GOT3 (cell line): ENCODE measurements around the gene DNAJC24.
A peak's percentile ranks its signal among the peaks of the same experiment; 100 is the strongest.
"Not testable (repeated sequence)": the region's sequence is repeated elsewhere in the genome, so short reads cannot be mapped to it uniquely, and the experiment has no call there.

ENCODE experiments used
- DNase-seq: peaks from one replicate; lab custom pipeline; 2025; ENCODE audit warnings: mixed read lengths; lab: John Stamatoyannopoulos, UW

Gene DNAJC24, protein sequence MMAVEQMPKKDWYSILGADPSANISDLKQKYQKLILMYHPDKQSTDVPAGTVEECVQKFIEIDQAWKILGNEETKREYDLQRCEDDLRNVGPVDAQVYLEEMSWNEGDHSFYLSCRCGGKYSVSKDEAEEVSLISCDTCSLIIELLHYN

DNA sequence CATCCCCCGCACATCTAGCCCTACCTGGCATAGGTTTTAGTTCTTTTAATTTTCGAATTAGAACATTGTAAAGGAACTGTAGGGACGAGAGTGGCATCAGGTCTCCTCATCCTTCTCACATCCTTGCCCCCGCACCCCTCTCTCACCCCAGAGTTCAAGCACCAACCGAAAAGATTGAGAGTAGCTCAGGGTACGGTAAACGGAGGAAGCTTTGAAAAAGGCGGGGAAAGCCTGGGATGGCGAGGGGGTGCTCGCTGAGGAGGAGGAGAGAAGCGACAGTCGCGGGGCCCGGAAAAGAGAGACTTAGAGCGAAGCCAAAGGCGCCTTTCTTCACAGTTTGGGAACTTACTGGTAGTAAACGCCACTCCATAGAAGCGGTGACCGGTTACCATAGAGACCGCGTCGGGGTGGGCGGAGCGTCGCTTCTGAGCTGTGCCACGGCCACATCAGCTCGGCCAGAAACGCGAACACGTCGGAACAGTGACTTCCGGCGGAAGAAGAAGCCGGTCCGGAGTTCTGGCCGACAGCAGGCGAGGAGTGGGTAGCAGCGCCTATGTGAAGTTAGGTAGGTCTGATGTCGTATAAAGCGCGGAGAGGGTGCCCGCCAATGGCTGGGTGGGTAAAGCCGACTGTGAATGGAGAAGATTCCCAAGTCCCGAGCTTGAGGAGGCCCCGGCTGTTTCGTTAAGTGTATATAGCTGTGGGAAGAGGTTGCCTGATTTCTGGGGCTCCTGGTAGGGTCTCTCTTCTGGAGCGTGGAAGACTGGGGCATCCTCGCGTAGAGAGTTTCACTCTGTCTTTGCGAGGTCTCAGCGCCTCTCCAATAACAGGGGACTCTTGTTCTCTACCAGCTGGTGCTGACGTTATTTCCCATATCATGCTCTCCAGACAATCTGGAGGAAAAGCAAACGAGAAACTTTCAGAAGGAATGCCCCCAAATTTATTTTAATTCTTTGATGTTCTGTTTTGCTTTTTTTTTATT lies at the start of gene DNAJC24, which contains the start of gene DCDC1:
DNAJC24 (plus strand) TSS at position 513 of the 982 bp plus-strand sequence. CDS start 889 bp downstream, outside the sequence.
DCDC1 (minus strand) TSS at position 392 of the 982 bp plus-strand sequence. CDS start 41,459 bp downstream, outside the sequence.
- peak; percentile 70 for DNase-seq

DNA sequence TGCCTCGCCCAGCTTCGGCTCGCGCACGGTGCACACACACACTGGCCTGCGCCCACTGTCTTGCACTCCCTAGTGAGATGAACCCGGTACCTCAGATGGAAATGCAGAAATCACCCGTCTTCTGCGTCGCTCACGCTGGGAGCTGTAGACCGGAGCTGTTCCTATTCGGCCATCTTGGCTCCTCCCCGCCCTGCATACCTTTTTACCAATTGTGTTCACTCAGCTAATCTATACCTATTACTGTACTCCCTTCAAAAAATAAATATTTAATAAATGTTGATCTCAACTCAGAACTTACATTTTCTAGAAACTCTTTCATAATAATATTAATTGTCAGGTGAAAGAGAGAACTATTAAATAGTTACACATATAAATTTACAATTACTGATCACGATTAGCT lies 48.2 kb upstream of the DNAJC24 start:
- not testable (repeated sequence) for DNase-seq

DNA sequence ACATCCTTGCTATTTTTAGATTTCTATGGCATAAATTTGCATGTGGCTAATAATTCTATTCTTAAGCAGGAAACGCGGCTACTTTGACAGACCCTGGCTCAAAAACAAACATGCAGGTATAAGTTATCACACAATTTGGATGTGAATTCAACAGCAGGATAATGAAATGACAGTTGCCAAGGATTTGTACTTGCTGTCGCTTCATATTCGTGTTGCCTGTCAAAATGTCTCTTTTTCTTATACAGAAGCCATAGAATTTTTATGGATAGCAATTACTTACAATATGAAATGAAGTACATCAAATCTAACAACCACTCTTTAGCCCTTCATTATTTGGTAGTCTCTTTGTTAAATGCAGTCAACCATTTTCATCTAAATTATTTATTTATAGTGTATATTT lies 46.5 kb upstream of the DNAJC24 start:
- no peak for DNase-seq

DNA sequence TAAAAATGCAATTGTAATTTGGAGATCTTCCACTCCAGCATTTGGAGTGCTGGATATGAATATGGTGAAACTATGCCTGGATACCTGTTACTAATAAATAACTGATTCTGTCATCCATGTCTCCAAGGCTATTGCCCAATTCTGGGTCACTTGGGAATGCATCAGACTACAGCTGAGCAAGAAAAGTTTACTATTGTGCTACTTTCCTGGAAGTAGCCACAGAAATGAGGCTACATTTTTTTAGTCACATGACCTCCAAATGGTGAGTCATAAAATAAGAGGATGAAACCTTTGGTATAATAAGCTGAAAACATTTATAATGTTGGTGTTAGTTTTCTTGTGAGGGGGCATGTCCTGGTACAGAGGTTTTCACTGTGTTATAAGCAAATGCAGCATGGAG lies 44.5 kb upstream of the DNAJC24 start:
- DNase-seq, result no peak

DNA sequence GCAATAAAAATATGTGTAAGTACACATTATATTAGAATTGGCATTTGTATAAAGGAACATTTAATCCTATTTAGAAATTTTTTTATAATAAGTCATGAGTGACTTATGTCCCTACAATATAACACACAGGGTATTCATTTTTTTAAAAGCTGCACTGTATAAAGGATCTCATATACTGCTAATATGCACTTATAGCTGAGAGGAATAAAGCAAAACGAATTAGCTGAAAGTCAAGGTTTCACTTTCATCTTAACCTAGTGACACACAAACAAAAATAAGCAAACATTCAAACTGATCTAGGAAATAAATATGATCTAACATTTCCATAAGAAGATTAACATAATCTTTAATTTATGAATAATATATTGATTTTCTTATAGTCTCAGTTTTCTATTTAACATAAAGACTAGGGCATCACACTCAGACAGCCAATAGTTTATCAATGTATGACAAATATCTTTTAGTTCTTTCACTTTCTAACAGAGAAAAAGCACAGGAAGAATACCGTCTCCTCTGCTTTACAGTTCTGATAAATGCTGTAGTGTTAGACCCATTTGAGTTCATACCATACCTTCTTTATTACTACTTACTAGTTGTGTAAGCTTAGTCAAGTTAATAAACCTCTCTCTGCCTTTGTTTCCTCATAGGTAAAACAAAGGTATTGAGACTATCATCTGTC lies 43.1 kb upstream of the DNAJC24 start:
- DNase-seq, result no peak

DNA sequence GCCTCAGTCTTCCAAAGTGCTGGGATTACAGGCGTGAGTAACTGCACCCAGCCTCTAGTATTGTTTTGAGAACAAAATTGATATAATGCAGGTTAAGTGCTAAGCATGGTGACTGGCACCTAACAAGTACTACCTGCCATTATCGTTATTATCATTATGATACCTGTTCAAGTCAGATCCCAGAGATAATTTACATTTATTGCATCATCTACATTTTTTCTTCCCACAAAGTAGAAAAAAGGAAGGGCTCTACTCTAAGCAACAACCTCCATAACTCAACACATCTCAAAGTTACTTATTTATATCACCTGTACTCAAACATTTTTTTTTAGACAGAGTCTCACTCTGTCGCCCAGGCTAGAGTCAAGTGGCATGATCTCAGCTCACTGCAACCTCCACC lies 42.2 kb upstream of the DNAJC24 start:
- no peak for DNase-seq

DNA sequence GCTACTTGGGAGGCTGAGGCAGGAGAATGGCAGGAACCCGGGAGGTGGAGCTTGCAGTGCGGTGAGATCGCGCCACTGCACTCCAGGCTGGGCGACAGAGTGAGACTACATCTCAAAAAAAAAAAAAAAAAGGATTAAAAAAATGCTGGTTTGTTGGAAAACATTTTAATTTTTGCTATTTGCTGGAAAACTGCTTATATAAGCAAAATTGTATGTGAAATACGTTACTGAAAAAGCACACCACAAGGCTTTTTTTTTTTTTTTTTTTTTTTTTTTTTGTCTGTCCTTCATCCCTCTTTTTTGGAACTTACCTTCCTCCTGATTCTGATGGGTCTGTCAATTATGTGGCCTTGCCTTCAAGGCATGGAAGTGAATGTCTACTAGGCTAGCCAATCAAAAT lies 41.0 kb upstream of the DNAJC24 start:
- DNase-seq, result no peak

DNA sequence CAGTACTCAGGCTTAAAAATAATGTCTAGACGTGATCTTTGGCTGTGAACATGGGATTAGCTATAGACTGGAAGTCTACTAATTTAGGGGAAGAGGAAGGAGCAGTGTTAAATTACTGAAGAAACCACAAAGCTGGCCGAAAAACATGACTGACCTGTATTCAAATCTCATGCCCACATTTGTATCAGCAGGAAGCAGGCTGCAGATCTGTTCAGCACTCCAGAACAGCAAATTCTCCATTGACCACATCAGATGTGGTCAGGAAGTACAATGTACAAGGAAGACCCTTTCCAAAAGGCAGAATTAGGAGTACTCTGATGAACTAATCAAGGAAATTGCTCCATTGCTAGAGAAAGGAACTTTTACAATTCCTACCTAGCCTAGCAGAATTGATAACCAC lies 31.9 kb upstream of the DNAJC24 start:
- no peak for DNase-seq

DNA sequence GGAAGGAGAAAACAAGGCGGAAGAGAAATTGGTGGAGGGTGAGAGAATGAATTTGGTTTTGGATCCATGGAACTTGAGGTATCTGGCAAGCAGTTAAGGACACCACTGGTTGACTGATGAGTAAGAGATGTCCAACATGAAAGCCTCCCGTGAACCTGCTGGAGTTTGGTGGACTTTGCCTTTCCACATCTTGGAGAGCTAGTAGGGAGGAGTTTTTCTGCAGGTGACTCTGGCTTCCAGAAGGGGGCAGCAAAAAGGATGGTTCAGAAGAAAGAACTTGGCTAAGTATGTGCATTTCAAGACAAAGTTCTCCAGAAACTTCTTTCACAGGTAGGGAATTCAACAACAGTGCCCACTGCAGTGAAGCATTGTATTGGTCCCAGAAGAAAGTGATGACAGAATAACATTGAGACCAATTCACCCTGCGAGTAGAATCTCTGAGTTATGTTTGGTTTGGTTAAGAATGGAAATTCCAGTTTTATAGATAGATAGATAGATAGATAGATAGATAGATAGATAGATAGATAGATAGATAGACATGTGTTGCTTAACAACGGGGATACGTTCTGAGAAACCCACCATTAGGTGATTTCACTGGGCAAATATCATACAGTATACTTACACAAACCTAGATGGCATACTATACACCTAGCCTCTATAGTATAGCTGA lies 28.6 kb upstream of the DNAJC24 start:
- DNase-seq, result no peak

DNA sequence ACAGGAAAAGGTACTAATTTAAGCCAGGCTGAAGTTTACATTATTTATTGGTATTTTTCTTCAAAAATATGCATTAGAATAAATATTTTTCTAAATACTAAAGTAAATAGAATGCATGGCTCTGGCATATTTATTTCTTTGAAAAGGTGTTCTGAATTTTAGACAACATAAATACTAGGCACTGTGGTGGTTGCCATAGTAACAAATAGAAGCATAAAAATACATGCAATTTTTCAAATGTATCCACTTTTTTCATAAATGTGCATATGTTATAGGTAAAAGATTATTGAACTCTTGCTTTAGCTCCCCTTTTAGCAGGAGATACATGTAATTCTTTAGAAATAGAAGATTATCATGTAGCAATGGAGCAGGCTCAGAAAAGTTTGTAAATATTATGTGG lies 18.5 kb upstream of the DNAJC24 start:
- no peak for DNase-seq

DNA sequence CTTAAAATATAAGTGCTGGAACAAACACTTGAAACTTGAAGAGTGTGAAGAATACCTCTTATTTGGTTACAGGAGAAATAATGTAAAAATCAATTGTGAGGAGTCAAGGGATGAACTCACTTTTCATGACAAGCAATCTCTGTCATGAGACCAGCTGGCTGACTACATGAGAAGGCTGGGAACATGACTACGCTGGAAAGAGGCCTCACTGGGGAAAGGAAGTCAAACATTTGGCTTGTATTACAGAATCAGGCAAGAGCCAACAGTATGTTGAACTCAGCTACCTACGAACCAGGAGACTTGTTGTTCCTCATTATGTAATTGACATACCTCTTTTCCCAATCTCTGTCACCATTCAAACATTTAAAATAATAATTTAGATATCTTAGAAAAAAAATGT lies 14.5 kb upstream of the DNAJC24 start:
- no peak for DNase-seq

DNA sequence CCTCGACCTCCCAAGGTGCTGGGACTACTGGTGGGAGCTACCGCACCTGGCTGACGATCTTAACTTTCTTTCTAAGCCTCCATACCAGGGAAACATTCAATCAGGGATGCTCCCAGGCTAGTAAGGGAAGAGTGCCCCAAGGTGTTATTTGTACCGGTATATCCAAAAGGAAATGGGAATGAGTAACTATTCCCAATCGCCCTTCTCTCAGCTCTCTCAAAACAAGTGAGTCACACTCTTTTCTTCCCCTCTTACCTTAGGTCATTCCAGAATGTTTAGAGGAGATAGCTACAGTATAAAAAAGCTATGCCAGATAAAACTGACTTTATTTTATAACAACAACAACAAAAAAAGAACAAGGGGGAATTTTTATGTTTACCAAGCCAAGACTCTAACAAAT lies 13.8 kb upstream of the DNAJC24 start:
- no peak for DNase-seq

DNA sequence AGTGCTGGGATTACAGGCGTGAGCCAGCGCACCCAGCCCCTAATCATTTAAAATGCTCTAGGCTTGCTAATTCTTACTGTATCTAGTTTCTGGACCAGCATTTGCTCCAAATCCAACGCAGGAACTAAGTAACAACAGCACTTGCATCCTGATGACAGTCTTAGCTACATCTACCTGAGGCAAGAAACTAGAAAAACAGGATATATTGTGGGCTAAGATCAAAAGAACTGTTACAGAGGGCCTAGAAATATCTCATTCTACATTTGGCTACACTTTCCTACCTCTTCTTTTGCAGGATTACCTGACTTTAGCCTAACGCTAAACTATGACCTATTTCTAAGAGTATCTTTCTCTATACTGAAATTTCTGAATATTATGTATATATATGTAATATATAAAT lies 7.9 kb upstream of the DNAJC24 start:
- DNase-seq, result no peak

DNA sequence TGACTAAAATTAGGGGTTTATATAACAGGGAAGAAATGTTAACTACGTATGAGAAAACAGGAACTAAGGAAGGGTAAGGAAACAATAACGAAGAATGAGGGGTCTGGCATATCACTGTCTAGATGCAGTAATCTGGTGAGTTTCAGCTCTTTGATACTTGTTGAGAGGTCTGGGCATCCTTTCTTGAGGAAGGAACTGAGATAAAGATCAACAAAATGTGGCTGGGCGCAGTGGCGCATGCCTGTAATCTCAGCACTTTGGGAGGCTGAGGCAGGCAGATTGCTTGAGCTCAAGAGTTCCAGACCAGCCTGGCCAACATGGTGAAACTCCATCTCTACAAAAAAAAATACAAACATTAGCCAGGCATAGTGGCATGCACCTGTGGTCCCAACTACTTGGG lies 2.9 kb upstream of the DNAJC24 start:
- no peak for DNase-seq

DNA sequence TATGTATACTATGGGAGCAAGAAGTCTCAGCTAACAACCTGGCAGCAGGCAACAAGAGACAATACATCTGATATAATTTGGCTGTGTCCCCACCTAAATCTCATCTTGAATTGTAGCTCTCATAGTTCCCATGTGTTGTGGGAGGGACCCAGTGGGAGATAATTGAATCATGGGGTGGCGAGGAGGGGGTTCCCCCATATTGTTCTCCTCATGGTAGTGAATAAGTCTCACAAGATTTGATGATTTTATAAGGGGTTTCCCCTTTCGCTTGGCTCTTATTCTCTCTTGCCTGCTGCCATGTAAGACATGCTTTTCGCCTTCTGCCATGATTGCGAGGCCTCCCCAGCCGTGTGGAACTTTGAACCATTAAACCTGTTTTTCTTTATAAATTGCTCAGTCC lies 6.2 kb downstream of the DNAJC24 start:
- DNase-seq, result no peak

DNA sequence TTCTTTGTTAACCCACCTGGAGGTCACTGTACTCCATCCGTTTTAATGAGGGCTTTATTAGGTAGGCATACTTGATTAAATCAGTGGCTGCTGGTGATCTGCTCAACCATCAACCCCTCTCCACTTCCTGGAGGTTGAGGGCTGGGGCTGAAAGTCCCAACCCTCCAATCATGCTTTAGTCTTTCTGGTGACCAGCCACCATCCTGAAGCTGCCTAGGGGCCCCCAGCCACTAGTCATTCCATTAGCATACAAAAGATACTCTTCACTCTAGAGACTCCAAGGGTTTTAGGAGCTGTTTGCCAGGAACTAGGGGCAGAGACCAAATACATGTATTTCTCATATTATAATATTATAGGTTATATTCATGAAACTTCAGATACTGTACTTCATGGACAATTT lies 13.5 kb downstream of the DNAJC24 start:
- no peak for DNase-seq

DNA sequence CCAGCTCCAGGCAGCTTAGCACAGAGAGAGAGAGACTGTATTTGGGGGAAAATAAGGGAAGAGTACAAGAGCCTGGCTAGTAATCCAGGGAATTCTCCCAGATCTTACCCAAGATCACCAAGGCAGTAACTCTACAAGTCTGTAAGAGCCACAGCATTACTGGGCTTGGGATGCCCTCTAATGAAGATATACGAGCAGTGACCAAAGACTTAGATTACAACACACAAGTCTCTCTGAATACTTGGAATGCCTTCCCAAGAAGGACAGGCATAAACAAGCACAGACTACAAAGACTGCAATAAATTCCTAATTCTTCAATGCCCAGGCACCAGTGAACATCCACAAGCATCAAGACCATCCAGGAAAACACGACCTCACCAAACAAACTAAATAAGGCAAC lies 17.7 kb downstream of the DNAJC24 start:
- DNase-seq, result no peak

DNA sequence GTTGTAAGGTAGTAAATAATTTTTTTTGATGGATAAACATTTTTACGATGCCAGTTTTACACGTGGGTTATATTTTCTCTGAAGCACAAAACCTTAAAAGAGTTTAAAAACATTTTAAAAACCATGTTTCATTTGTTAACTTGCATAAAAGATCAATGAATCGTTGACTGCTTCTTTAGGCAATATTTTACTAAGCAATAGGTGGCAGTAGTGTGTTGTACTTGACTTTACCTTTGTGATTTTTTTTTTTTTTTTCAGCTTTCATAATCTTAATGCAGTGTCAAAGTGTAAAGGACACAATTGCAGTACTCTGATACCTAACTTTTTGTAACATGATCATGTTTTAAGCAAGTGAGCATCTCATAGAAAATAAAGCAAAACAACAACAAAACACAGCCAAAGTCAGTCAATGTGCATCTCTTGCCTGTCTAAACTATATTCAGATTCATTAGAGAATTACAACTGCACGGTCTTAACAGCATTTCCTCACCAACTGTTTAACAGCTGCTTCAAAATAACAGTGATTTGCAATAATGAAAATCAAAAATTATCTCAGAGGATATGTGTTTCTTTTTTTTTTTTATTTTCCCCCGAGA lies 27.7 kb downstream of the DNAJC24 start:
- DNase-seq, result no peak

DNA sequence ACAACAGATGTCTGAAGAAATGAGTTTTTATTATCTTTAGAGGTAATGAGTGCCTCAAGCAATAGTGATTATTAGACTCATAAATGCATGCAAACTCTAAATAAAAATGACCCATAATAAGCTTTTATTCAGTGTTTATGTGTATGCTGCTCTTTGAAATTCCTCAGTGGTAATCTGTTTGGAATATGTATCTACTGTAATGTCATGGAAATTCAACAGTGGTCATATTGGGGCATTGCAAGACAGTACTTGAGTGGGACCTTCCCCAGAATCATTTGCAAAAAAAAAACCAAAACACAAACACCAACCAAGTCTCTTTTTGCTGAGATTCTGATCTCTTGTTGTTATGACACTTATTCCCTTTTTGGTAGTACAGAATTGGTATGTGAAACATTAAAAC lies 35.0 kb downstream of the DNAJC24 start:
- DNase-seq, result no peak

DNA sequence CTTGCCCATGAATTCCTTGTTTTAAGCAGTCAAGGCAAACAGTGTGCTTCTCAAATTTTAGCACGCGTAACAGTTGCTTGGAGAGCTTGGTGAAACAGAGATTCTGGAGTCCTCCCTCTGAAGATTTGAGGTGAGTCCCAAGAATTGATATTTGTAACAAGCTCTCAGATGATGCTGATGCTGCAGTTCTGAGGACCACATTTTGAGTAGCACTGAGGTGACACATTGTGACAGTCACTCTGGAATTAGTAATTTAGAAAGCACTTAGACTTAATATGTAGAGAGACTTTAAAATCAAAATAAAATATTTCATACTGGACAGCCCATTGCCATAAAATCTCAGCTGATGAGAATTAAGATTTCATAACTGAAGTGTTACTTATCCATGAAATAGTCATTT lies 38.5 kb downstream of the DNAJC24 start:
- DNase-seq, result no peak

DNA sequence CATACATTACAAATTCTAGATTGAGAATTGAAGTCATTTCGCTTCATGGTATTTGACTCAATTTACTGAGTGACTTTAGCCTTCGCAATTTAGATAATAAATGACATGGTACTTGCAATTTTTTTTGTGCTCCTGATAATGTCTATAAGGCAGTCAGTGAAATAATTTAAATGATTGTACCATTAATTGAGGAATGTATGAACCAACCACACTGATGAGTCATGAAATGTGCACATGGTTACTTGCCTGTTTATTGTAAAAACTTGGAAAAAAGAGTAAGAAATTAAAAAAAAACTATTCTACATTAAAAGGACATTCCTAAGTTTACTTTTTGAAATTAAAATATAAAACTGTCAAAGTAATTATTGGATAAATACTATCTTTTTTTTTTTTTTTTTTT lies 43.3 kb downstream of the DNAJC24 start:
- DNase-seq, result no peak

DNA sequence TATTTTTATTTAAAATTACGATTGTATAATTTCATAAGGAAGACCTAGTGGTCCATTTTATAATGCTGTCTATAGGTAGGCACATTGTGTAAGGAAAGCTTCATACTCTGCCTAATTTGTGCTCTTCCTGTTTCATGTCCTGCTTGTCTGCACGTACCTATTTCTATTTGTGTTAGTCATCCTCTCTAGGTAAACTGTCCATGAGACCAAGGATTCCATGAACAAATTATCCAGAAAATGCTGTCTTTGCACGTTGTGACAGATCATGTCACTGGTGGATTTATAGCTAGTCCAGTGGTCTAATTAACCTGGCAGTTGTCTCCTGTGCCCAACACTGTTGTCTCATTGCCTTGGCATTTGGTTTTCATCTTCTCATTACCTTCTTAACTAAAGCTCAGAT lies 44.7 kb downstream of the DNAJC24 start:
- no peak for DNase-seq
